ENCODE results near the gene PSD2.

- TF ChIP-seq CTCF (conservative IDR thresholded peaks at IDR 0.05; ENCODE audit: low read depth in 2 of 2) (no peak), EZH2 (IDR thresholded peaks at IDR 0.05; ENCODE audit: low read depth, unreplicated experiment) (no peak), EZH2phosphoT487 (IDR thresholded peaks at IDR 0.05; ENCODE audit: unreplicated experiment) (no peak), ZNF114 (CRISPR knock-in tag; IDR thresholded peaks at IDR 0.05) (no peak), POLR2AphosphoS5 (IDR thresholded peaks at IDR 0.05; ENCODE audit: low read depth) (no peak), NANOG (IDR thresholded peaks at IDR 0.05; ENCODE audit: borderline replicate concordance) (no peak), CREB1 (CRISPR knock-in tag; IDR thresholded peaks at IDR 0.05; ENCODE audit: low read depth) (no peak), JUNB (IDR thresholded peaks at IDR 0.05; ENCODE audit: unreplicated experiment) (no peak), ZNF462 (CRISPR knock-in tag; IDR thresholded peaks at IDR 0.05) (no peak), ZNF331 (CRISPR knock-in tag; IDR thresholded peaks at IDR 0.05; ENCODE audit: low read depth) (no peak)
- TF ChIP-seq, protein P1, sequence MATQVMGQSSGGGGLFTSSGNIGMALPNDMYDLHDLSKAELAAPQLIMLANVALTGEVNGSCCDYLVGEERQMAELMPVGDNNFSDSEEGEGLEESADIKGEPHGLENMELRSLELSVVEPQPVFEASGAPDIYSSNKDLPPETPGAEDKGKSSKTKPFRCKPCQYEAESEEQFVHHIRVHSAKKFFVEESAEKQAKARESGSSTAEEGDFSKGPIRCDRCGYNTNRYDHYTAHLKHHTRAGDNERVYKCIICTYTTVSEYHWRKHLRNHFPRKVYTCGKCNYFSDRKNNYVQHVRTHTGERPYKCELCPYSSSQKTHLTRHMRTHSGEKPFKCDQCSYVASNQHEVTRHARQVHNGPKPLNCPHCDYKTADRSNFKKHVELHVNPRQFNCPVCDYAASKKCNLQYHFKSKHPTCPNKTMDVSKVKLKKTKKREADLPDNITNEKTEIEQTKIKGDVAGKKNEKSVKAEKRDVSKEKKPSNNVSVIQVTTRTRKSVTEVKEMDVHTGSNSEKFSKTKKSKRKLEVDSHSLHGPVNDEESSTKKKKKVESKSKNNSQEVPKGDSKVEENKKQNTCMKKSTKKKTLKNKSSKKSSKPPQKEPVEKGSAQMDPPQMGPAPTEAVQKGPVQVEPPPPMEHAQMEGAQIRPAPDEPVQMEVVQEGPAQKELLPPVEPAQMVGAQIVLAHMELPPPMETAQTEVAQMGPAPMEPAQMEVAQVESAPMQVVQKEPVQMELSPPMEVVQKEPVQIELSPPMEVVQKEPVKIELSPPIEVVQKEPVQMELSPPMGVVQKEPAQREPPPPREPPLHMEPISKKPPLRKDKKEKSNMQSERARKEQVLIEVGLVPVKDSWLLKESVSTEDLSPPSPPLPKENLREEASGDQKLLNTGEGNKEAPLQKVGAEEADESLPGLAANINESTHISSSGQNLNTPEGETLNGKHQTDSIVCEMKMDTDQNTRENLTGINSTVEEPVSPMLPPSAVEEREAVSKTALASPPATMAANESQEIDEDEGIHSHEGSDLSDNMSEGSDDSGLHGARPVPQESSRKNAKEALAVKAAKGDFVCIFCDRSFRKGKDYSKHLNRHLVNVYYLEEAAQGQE (IDR thresholded peaks at IDR 0.05; ENCODE audit: unreplicated experiment) = no peak
- TF ChIP-seq, protein P2, sequence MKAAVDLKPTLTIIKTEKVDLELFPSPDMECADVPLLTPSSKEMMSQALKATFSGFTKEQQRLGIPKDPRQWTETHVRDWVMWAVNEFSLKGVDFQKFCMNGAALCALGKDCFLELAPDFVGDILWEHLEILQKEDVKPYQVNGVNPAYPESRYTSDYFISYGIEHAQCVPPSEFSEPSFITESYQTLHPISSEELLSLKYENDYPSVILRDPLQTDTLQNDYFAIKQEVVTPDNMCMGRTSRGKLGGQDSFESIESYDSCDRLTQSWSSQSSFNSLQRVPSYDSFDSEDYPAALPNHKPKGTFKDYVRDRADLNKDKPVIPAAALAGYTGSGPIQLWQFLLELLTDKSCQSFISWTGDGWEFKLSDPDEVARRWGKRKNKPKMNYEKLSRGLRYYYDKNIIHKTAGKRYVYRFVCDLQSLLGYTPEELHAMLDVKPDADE (IDR thresholded peaks at IDR 0.05) = no peak
These were observed 59.3 kb downstream of the PSD2 start for GRCh38 chr5:139854953-139855352.
